GM20000 (cell line): Measurements from ENCODE around the gene KSR1.

Experiments
- DNase-seq: peaks from one replicate; pipeline ENCODE4 v3.0.0; 2012; ENCODE audit warnings: low spot score
- TF ChIP-seq, protein P1 (sequence below): IDR thresholded peaks from 2 replicates; pipeline ENCODE4 v1.5.1; 2012; ENCODE audit warnings: mild to moderate bottlenecking, control low read depth; ENCODE audit errors: extremely low read depth, missing control alignments

The KSR1 gene

DNA sequence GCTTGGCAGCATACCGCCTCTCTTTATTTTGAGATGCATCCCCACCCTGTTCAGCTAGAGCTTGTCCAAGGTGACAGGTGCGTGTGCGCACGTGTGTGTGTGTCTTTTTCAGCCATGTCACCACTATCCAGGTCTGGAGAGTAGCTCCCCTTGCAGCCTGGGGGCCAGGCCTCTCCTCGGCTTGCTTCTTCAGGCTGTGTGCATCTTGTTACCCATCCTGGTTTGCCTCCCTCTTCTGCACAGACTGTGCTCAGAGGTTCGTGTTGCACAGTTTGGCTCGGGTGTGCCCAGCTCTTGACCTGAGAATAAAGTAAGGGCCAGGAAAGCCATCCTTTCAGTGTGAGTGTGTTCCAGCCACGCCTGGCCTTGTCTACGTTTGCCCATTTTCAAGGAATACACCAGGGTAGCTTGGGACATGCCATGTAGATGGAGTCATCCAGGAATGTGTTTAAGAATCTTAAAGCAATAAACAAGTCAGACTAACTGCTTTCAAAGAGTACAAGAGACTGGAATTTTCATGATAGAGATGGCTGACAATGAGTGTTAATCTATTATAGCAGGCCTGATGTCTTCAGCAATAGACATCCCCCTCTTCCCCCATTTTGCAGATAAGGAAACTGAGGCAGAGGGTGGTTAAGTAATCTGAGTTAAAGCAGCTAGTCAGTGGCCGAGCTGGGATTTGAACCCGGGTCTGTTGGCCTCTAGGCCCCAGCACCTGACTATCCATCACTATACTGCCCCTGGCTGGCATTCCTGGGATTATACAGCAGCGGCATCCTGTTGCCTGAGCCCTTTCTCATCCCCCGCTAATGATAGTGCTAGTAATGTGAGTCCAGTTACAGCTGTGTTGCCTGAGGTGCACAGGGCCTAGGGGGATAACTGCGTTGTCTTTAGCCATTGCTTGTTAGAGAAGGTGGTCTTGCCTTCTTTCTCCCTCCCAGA, 77.9 kb downstream of the KSR1 start:
- TF ChIP-seq, protein P1, sequence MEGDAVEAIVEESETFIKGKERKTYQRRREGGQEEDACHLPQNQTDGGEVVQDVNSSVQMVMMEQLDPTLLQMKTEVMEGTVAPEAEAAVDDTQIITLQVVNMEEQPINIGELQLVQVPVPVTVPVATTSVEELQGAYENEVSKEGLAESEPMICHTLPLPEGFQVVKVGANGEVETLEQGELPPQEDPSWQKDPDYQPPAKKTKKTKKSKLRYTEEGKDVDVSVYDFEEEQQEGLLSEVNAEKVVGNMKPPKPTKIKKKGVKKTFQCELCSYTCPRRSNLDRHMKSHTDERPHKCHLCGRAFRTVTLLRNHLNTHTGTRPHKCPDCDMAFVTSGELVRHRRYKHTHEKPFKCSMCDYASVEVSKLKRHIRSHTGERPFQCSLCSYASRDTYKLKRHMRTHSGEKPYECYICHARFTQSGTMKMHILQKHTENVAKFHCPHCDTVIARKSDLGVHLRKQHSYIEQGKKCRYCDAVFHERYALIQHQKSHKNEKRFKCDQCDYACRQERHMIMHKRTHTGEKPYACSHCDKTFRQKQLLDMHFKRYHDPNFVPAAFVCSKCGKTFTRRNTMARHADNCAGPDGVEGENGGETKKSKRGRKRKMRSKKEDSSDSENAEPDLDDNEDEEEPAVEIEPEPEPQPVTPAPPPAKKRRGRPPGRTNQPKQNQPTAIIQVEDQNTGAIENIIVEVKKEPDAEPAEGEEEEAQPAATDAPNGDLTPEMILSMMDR: no peak
- no peak for DNase-seq

DNA sequence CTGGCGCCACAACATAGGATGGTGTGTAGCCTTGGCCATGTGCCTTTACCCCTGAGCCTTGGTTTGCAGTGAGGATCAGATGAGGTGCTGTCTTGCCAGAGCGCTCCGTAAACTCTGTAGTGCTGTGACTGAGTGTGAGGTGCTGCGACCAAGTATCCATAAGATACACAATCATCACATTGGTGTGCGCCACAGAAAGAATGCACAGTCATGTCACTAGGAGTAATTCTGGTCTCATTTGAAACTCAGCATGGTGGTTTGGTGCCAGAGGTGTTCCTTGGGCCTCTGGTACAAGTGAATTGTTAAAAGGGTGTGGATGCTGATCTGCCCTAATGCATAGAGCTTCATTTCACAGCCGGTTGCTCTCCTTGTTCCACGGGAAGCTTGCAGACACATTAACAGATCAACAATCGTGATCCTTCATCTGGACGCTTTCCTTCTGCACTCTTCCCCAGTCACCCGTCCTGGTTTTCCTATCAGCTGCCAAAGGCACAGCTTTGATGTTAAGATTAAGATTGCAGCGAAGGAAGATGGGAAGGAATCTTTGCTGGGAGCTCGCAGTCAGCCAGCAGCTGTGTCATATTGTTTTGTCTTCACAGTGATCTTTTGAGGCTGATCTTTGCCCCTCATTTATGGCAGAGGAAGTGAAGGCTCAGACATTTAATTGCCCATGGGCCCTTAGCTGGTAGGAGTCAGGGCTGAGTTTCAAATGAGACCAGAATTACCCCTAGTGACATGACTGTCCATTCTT, 79.1 kb downstream of the KSR1 start:
- TF ChIP-seq, protein P1: no peak
- DNase-seq: no peak

DNA sequence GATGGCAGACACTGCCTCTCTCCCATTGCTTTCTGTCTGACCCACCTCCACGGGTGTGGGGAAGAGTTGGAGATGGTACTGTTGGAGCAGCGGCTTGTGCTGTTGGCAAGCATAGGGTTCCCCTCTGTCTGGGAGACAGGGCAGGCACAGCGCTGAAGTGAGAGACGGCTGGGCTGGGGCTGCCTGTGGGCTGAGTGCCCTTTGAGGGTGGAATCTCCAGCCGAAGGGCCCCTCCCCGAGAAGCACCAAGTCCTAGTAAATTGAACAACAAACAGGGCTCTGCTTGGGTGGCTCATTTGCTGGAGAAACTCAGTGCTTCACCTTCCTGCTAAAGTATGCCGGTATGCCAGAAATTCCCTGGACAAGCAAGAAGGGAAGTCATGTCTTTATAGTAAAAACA, 79.7 kb downstream of the KSR1 start:
- TF ChIP-seq, protein P1: no peak
- DNase-seq: no peak

DNA sequence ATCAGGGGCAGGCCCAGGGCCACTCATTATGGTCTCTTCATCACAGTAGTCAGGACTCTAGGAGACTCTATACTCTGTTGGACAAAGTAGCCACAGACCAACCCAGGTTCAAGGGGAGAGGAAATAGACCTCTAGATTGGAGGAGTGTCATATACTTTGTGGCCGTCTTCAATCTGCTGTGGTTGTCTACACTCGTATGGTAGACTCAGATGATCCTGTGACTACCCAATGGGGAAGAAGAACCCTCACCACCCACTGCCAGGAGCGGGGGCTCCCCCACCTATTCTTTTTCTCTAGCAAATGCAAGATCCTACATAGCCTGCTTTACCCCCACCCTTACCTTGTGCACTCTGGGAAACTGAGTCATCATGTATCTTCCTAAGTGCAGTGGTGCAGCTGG, 80.5 kb downstream of the KSR1 start:
- no peak for DNase-seq
- TF ChIP-seq, protein P1: no peak

DNA sequence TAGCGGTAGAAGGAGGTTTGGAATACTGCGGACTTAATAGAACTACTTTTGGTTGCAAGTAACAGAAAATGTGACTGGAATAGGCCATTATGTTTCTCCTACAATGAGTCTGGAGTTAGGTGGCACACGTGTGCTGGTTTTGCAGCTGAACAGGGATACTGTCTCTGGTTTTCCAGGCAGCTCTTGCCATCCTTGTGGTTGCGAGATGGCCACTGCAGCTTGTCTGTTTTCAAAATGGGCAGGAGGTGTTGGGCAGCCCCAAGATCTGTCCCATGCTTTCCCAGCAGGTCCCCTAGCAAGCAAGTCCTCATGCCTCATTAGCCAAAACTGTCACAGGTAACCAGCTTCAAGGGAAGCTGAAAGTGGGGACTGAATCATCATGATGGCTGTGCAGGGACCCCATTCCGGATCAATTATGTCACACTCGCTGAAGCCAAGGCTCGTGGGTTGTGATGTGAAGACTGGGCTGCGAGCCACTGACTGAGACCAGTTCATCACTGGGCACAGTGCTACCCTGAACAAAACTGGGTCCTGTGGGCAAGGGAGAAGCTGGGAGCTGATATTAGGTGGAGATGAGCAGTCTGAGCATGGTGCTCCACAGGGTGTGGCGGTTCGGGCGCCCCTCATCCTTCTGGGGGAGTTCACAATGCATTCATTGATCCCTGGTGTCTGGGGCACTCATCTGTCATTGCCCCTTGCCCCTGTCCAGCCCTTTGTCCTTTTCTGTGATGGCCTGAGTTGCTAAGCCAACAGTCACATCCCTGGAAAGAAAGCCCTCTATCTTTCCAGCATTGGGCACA, 82.1 kb downstream of the KSR1 start:
- no peak for DNase-seq
- TF ChIP-seq, protein P1: no peak

DNA sequence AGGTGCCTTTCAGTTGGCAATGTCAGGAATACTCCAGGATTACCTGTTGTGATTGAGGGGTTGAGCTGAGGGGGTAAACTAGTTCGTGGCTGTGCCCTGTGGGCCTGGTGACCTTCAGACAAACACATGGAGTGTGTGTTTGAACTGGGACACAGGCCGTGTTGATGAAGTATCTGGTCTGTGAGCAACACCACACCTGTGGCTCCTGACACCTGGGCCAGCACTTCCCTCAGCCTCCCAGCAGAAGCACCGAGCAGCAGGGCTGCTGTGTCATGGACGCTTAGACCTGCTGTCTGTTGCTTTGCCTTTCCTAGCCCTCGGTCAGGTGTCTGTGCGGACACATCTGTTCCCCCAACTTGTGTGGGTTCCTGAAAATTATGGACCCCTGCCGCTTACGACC, 82.9 kb downstream of the KSR1 start:
- DNase-seq: no peak
- TF ChIP-seq, protein P1: no peak
